HepG2 (cell line): Measurements from ENCODE around the gene CALR. TPM values are rescaled to one million over a fixed set of nuclear protein-coding genes. Genes with fewer than 3 reads are reported as not detected.

Experiments used
- ZBTB40 ChIP-seq, 2 experiments: fragments of 450-650 bp in 1 of 2; sonication (generic) in 1 of 2; formaldehyde crosslinking in 1 of 2; IDR thresholded peaks; 2 replicates each; pipeline versions ENCODE4 v1.6.1 to v1.8.0; 2016 to 2022; ENCODE audit warnings: antibody characterized with exemption in 1 of 2, mild to moderate bottlenecking in 1 of 2, missing genetic modification reagents in 1 of 2
- polyA plus RNA-seq, 8 experiments: library from polyadenylated mRNA; depleted of rRNA in 3 of 8; stranded (reverse) in 7 of 8; unstranded in 1 of 8; fragments of >200 nt; fragmentation: Illumina TruSeq in 4 of 8; extraction: Trizol in 4 of 8; gene quantifications; 2 replicates each; pipeline versions ENCODE4 v1.2.1 to v1.2.3, GENCODE V29; 2011 to 2016; ENCODE audit warnings: low read depth in 4 of 8, missing spikeins in 1 of 8, mixed read lengths in 1 of 8; ENCODE audit not compliant: insufficient read depth in 1 of 8
- total RNA-seq, 5 experiments: library from RNA; depleted of rRNA; stranded (reverse); fragments of >200 nt; fragmentation: Illumina TruSeq; extraction: Trizol; gene quantifications; 2 replicates each; pipeline ENCODE4 v1.2.3, GENCODE V29; 2016; ENCODE audit warnings: low read depth in 1 of 5

CALR gene
- total and polyA plus RNA-seq, 2 of the 13 experiments (the other 11 are each of a cell fraction or from before 2014, with no cell fraction given), result 898 to 934 TPM

GRCh38 chr19:12973236-12973635 is 34.8 kb downstream of the CALR start (continued):
- TF ChIP-seq ZBTB40 (IDR thresholded peaks at IDR 0.05) (no peak), ZBTB40 (CRISPR knock-in tag; IDR thresholded peaks at IDR 0.05) (peak; percentile 17; the same call in 1 of the 2 replicates)
- TF ChIP-seq, all 625 proteins: peak for 3
